Measurements from ENCODE around the gene EEA1. TPM values are rescaled to one million over a fixed set of nuclear protein-coding genes. Genes with fewer than 3 reads are reported as not detected.
A peak's percentile ranks its signal among the peaks of the same experiment; 100 is the strongest.

EEA1 gene
- total and polyA plus RNA-seq, 10 of the 15 experiments (the other 5 are each of a cell fraction or from before 2014, with no cell fraction given), result 5.5 to 40.3 (median 13.5) TPM

DNA sequence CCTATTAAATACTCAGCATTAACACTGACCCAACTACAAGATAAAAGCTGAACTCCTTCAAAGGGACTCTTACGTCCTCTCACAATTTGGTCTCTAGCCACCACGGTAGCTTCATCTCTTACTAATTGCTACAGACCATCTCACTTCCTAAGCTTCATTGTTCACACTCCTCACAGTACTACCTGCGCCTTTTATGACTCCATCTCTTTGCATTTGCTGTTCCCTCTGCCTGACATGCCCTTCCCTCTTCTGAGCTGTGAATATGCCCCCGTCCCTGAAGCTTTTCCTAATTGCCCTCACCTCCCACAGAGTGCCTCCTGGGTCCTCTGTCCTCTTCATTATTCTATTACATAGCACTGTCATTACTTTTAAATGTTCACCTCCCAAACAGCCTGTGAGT lies 2.5 kb downstream of the EEA1 start:
- 0 out of 2 replicates have a peak overlapping the region, but pooled peaks have one; percentile 25 for H3K9ac ChIP-seq (ENCODE audit: control insufficient read depth, insufficient read depth, low read length)
- intact Hi-C loops (cut with micrococcal nuclease; ENCODE audit: unreplicated experiment) (loop anchor here (5.0 kb wide), 5 partner anchors 46 to 451 kb away; partner anchors contain the start of genes NUDT4 and PLEKHG7), in situ Hi-C loops (cut with MboI) (no loop called here)
- SMC1A ChIA-PET (ENCODE audit: uncharacterized antibody, unreplicated experiment), result interaction anchor here (0.5 to 7.4 kb wide), 40 partner anchors 10 to 1545 kb away, joined by 3 to 76 read pairs (median 4); no protein-coding TSS in a partner anchor
- peak overlapping the region; percentile 85 for H3K4me2 ChIP-seq (ENCODE audit: control insufficient read depth, insufficient read depth)
- CTCF ChIA-PET, result interaction anchor here (0.6 to 3.3 kb wide), 18 partner anchors 12 to 498 kb away, joined by 3 to 20 read pairs (median 6); no protein-coding TSS in a partner anchor
- peaks cover 6% of the 10 kb centered on the region for H3K4me1 ChIP-seq (ENCODE audit: control insufficient read depth, insufficient read depth, low read length)
- no TSS peak for BruUV-seq (replicated peaks)
- FAIRE-seq (no peak), DNase-seq (ENCODE audit: low read depth, low spot score) (no peak), ATAC-seq (peak; percentile 17)
- peak overlapping the region; percentile 88; the same call in 1 of the 2 replicates for H3K27ac ChIP-seq (ENCODE audit: control insufficient read depth, insufficient read depth)
- TF ChIP-seq NR2C1 (IDR thresholded peaks at IDR 0.05) (no peak), ZNF207 (IDR thresholded peaks at IDR 0.05; ENCODE audit: borderline replicate concordance) (no peak), BACH1 (IDR thresholded peaks at IDR 0.05; ENCODE audit: borderline replicate concordance) (no peak), CREB1 (IDR thresholded peaks at IDR 0.05; ENCODE audit: low read depth) (no peak), NFYB (IDR thresholded peaks at IDR 0.05; ENCODE audit: insufficient read depth, low read depth, low read length) (no peak)
- TF ChIP-seq, protein P1, sequence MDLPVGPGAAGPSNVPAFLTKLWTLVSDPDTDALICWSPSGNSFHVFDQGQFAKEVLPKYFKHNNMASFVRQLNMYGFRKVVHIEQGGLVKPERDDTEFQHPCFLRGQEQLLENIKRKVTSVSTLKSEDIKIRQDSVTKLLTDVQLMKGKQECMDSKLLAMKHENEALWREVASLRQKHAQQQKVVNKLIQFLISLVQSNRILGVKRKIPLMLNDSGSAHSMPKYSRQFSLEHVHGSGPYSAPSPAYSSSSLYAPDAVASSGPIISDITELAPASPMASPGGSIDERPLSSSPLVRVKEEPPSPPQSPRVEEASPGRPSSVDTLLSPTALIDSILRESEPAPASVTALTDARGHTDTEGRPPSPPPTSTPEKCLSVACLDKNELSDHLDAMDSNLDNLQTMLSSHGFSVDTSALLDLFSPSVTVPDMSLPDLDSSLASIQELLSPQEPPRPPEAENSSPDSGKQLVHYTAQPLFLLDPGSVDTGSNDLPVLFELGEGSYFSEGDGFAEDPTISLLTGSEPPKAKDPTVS (IDR thresholded peaks at IDR 0.05; ENCODE audit: low read depth, low read length), result no peak
- TF ChIP-seq, protein P2, sequence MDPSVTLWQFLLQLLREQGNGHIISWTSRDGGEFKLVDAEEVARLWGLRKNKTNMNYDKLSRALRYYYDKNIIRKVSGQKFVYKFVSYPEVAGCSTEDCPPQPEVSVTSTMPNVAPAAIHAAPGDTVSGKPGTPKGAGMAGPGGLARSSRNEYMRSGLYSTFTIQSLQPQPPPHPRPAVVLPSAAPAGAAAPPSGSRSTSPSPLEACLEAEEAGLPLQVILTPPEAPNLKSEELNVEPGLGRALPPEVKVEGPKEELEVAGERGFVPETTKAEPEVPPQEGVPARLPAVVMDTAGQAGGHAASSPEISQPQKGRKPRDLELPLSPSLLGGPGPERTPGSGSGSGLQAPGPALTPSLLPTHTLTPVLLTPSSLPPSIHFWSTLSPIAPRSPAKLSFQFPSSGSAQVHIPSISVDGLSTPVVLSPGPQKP (IDR thresholded peaks at IDR 0.05; ENCODE audit: low read depth, low read length), result no peak
- no peaks in the 10 kb centered on the region for H3K36me3 ChIP-seq (ENCODE audit: control insufficient read depth in 2 of 2, insufficient read depth in 2 of 2, low read length in 1 of 2)
- no peaks in the 10 kb centered on the region for H4K20me1 ChIP-seq (ENCODE audit: control insufficient read depth, insufficient read depth)
- H3K9me3 ChIP-seq (replicated peaks; ENCODE audit: control insufficient read depth, insufficient read depth, low read length), result peaks cover 2% of the 10 kb centered on the region; the same call in 1 of the 3 replicates
- POLR2A ChIA-PET, result interaction anchor here (0.5 to 2.9 kb wide), 15 partner anchors 9 to 487 kb away, joined by 3 to 11 read pairs (median 3); no protein-coding TSS in a partner anchor
- no peaks in the 10 kb centered on the region for H3K27me3 ChIP-seq (replicated peaks in 1 of 2; ENCODE audit: control insufficient read depth in 2 of 2, insufficient read depth in 2 of 2, low read length in 1 of 2)
- 72% methylated on average over 4 of the region's 4 CpGs for WGBS (ENCODE audit: insufficient coverage, insufficient replicate concordance, low lambda C conversion rate, missing lambda C conversion rate)
- no peak overlapping the region for H2AFZ ChIP-seq (ENCODE audit: control insufficient read depth, low read depth, low read length)
- H3K4me3 ChIP-seq, result peak overlapping the region; percentile 74
- H3K79me2 ChIP-seq (ENCODE audit: control insufficient read depth, insufficient read depth, low read length), result peaks cover 57% of the 10 kb centered on the region
- RAD21 ChIA-PET (ENCODE audit: unreplicated experiment), result interaction anchor here (0.6 to 3.6 kb wide), 22 partner anchors 26 to 1176 kb away, joined by 3 to 17 read pairs (median 3); no protein-coding TSS in a partner anchor
